Fibroblast of skin of right quadriceps (primary cell): ENCODE data around the gene SRCIN1.
"Not testable (repeated sequence)": the region's sequence is repeated elsewhere in the genome, so short reads cannot be mapped to it uniquely, and the experiment has no call there.

ENCODE experiments used
- DNase-seq: peaks from one replicate; pipeline ENCODE4 v3.0.0-alpha.2; 2013

The SRCIN1 gene

GRCh38 chr17:38538906-38539305 is 66.8 kb downstream of the SRCIN1 start:
- no peak for DNase-seq

GRCh38 chr17:38536661-38537060 is 69.1 kb downstream of the SRCIN1 start:
- DNase-seq: no peak

- no peak for DNase-seq
Observed at GRCh38 chr17:38535886-38536285, 69.9 kb downstream of the SRCIN1 start.

GRCh38 chr17:38534498-38534885 is 71.3 kb downstream of the SRCIN1 start:
- no peak for DNase-seq

DNA sequence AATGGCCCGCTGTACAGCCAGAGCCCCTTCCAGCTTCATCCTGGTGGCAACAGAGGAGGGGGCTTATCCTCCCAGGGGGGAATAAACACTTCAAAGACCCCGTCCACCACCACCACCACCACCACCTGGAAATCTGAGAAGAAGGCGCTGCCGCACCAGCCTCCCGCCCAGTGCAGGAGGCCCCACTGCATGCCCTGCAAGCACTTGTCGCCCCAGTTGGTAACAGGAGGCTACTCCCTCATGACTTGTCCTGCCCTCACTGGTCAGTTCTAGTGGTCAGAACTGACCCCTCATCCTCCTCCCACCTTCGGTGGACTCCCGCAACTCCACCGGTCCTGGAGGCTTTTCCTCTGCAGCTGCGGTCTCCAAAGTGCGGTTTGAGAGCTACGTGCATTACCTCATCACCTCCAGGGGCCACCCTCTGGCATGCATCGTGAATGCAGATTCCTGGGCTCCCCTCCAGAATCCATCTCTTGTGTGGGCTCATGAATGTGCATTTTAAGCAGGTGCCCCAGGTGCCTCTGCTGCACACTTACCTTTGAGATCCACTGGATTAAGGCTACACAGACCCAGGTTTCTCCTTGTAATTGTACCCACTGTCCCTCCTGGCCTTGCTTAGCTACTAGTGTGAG is 71.8 kb downstream of the SRCIN1 start:
- no peak for DNase-seq

- DNase-seq: no peak
Observed at GRCh38 chr17:38533241-38533640, 72.5 kb downstream of the SRCIN1 start.

GRCh38 chr17:38532451-38532850 is 73.3 kb downstream of the SRCIN1 start:
- no peak for DNase-seq

DNA sequence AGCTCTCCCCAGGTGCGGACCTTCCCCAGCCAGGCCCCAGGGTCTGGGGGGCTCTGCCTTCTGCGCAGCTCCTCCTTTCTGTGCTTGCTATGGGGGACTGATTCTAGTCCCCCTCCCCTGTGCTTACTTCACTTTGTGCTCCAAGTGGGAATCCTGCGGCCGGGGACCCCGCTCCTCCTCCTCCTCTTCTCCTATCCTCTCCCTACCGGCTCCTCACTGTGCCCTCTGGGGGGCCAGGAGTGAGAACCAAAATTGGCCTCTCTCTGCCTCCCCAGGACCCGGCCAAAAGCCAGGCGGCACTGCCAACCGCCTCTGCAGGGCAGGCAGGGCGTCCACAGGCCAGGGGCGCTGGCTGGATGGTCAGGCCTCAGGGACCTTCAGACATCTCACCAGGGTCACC is 74.0 kb downstream of the SRCIN1 start:
- not testable (repeated sequence) for DNase-seq

GRCh38 chr17:38530856-38531255 is 74.9 kb downstream of the SRCIN1 start:
- DNase-seq: not testable (repeated sequence)

- DNase-seq: not testable (repeated sequence)
Observed at GRCh38 chr17:38528141-38528540, 77.6 kb downstream of the SRCIN1 start.

DNA sequence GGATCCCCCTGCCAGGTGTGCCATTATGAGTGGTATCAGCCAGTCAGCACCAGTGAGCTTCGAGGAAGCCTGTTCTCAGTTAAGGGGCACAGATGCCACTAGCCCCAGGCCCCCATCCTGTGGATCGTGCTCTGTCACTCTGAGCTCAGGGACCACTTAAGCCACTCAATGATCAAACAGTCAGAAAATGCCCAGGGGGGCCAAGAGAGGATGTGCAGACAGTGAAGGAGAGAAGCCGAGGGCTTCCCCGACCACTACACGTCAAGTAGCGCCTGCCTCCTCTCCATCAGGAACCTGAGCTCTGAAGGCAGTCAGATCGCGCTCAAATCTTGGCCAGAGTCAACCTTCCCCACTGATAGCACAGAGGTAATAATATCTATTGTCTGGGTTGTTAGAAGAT is 79.2 kb downstream of the SRCIN1 start:
- DNase-seq: not testable (repeated sequence)

- no peak for DNase-seq
Observed at GRCh38 chr17:38512473-38513058, 93.2 kb downstream of the SRCIN1 start.

- DNase-seq: peak; percentile 81
Observed at GRCh38 chr17:38511150-38512108, 94.3 kb downstream of the SRCIN1 start.

GRCh38 chr17:38510421-38511149 is 95.2 kb downstream of the SRCIN1 start:
- DNase-seq: peak; percentile 46

GRCh38 chr17:38509772-38510420 is 95.9 kb downstream of the SRCIN1 start:
- DNase-seq: no peak

DNA sequence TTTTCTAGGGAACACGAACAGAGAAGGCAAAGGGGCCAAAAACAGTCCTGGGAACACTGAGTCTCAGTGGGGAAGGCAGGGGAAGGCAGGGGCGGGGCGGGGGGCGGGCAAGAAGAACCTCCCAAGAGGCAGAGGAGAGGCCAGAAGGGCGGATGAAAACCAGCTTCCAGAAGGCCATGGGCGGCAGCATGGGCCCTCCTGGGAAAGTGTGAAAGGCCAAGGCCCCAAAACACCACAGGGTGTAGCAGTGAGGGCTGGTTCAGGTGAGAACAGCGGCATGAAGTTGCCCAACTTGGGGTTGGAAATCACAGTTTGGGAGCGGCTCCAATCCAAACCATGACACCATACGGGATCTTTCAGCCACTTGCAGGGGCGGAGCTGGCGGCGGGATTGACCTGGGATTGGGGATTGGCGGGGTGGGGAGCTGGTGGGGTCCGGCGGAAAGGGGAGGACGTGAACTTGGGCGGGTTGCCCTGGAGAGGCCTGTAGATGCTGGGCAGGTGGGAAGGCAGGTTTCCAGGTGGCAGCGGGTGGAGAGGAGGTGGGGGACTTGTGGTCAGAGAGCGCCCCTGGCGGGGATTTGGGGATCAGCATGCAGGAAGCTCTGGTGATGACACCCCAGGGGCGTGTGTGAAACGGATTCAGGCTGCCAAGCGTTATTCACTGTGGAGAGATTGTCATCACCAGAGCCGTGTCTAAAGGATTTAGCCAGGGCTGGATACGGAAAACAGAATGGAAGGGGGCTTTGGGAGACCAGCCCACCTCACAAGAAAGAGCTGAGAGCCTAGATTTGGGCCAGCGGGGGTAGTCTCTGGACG is 96.6 kb downstream of the SRCIN1 start:
- DNase-seq: peak; percentile 90

DNA sequence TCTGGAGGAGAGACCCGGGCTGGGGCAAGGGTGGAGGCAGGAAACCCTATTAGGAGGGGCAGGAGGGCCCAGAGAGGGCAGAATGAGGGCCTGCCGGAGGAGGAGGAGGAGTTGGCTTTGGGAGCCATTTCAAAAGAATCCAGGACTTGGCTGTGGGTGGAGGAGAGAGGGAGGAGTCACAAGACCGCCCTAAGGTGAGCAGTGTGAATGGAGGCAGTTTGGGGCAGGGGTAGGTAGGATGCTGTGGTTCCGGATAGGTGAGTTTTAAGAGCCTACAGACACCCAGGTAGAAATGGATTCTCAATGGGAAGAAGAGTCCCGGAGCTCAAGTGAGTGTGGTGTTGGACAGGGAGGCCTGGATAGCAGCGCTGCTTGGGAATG is 97.2 kb downstream of the SRCIN1 start:
- no peak for DNase-seq

DNA sequence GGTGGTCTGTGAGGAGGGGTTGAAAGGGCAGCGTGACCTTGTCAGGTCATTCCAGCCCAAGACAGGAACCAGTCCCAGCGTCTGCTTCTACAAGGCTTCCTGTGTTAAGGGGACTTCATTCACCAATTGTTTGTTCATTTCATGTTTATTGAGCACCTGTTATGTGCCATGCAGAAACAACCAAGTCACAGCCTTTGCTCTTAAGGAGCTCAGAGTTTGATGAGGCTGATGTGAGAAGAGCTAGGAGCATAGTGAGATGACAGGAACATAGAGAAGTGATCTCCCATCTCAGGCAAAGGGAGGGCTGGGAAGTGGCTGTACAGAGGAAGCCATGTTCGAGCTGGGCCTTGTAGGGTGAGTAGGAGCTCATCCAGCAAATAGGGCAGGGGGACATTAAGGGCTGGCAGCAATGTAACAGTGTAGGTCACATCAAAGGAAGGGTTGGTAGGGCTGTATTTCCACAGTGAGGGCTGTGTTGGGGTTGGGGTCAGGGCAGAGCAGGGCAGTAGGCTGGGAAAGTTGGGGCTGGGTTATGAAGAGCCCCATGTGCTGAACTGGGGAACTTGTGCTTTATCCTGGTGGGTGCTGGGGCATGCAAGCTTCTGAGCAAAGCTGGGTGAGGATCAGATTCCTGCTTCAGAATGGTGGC is 97.7 kb downstream of the SRCIN1 start:
- DNase-seq: no peak

DNA sequence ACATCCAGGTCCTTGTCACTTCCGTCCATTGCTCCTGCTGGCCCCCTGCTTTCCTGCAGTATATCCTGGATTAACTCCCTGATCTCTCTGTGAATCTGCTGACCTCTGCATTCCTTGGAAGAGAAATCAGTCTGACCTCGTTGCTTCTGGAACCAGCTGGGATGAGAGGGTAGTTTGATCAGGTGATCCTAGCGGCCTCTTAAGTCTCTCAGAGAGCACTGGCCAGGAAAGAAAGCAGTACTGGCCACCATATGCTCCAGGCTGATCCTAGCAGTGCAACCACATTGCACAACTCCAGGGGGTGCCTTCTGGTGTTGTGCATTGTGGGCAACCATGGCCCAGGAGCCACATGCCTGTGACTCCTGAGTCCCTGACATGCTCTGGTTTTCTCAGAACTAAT is 98.3 kb downstream of the SRCIN1 start:
- no peak for DNase-seq

- no peak for DNase-seq
Observed at GRCh38 chr17:38504216-38504615, 101.5 kb downstream of the SRCIN1 start.

DNA sequence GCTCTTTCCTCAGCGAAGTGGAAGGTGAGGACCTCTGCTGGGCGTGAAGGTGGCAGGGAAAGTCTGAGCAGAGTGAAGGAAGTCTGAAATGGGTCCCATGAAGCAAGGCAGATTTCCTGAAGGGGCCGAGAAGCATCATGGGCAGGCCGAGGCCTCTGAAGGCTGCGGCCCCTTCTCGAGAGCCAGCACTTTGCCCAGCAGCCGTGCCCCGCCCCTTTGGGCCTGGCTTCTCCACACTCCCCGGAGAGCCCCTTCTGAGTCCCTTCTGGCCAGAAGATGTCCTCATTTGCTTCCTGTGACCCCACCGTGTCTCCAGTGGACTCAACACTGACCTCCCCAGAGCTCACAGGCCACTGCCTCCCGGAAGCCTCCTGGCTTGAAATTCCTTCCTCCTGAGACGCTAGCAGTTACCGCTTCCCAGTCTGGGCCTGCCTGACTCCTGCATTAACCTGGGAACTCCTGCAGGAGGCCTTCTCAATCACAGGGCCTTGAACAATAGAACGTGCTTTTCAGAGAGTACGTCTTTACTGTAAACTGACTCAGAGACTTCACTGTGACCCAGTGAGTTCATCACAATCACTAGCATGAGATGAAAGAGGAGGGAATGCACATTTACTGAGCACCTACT is 102.4 kb downstream of the SRCIN1 start:
- not testable (repeated sequence) for DNase-seq
